Body of pancreas (tissue), 4 donors: ENCODE measurements around the gene POM121. TPM values are rescaled to one million over a fixed set of nuclear protein-coding genes. Genes with fewer than 3 reads are reported as not detected.
"Not testable (repeated sequence)": the region's sequence is repeated elsewhere in the genome, so short reads cannot be mapped to it uniquely, and the experiment has no call there.

Source experiments
- ATAC-seq: fragments of 150-250 bp; one replicate; pipeline ENCODE4 v1.9.1; 2016
- DNase-seq, 4 donors: peaks; one replicate each; pipeline ENCODE4 v3.0.0-alpha.2; 2019
- H3K27ac ChIP-seq, 4 donors: fragments of 200-600 bp; sonication (generic); 1 replicate in 3 of 4; 2 replicates in 1 of 4; pipeline versions ENCODE4 v1.5.1 to v1.6.1; 2016 to 2019; ENCODE audit warnings: mild to moderate bottlenecking in 1 of 4, mixed read lengths in 1 of 4, moderate library complexity in 1 of 4
- H3K27me3 ChIP-seq, 2 donors: fragments of 200-600 bp; sonication (generic); one replicate each; pipeline ENCODE4 v1.6.0; 2016; ENCODE audit warnings: mild to moderate bottlenecking in 1 of 2
- H3K36me3 ChIP-seq, 2 donors: fragments of 200-600 bp; sonication (generic); replicated peaks in 1 of 2; 2 replicates each; pipeline ENCODE4 v1.5.1; 2016; ENCODE audit warnings: low read depth in 2 of 2; ENCODE audit not compliant: insufficient read depth in 1 of 2
- H3K4me1 ChIP-seq: fragments of 200-600 bp; sonication (generic); one replicate; pipeline ENCODE4 v1.6.0; 2016
- H3K4me3 ChIP-seq, 2 donors: fragments of 200-600 bp; sonication (generic); 1 replicate in 1 of 2; 2 replicates in 1 of 2; pipeline ENCODE4 v1.5.1; 2016 to 2019
- H3K9me3 ChIP-seq, 3 donors: fragments of 200-600 bp; sonication (generic); 1 replicate in 2 of 3; 2 replicates in 1 of 3; pipeline ENCODE4 v1.5.1; 2016
- POLR2A ChIP-seq, 3 donors: fragments of 450-650 bp; IDR thresholded peaks; one replicate each; pipeline ENCODE4 v1.6.1; 2016; ENCODE audit warnings: antibody characterized with exemption in 3 of 3, mild to moderate bottlenecking in 2 of 3
- WGBS, 2 donors: methylation state at CpG; one replicate each; pipeline ENCODE4 v1.1.5; 2017; 5-methylcytosine and 5-hydroxymethylcytosine counted together
- intact Hi-C: fragments of 100-400 bp; cut with DNase I; formaldehyde crosslinking; loops from one replicate; pipeline ENCODE4 v1.15.1; 2023
- total RNA-seq, 2 donors: library from RNA; depleted of rRNA; stranded (reverse); fragments of >200 nt; gene quantifications; one replicate each; pipeline ENCODE4 v1.1.0, GENCODE V29; 2016

Gene POM121
- total RNA-seq, 2 donors from 2014 or later = 14.0 to 22.1 TPM

- H3K4me3 ChIP-seq, H3K27me3 ChIP-seq: not testable (repeated sequence)
- WGBS, 2 donors = 25% methylated on average over 4 of the region's 45 CpGs; no CpG with 5 or more reads in 1 of the 2 donors
Observed at GRCh38 chr7:72954563-72955198, 29.8 kb downstream of the POM121 start.

GRCh38 chr7:72960029-72960428 is 35.1 kb downstream of the POM121 start:
- H3K36me3 ChIP-seq, DNase-seq, intact Hi-C loops, H3K27me3 ChIP-seq, H3K4me3 ChIP-seq, H3K9me3 ChIP-seq, H3K4me1 ChIP-seq, ATAC-seq, H3K27ac ChIP-seq: not testable (repeated sequence)
- WGBS, 2 donors = 85% methylated on average over 3 of the region's 18 CpGs; no CpG with 5 or more reads in 1 of the 2 donors

More at GRCh38 chr7:72954563-72955198, 29.8 kb downstream of the POM121 start:
- intact Hi-C loops, H3K4me1 ChIP-seq, H3K9me3 ChIP-seq, H3K36me3 ChIP-seq: not testable (repeated sequence)
- DNase-seq = peak in 1 of 4 donors; percentile 20
- TF ChIP-seq POLR2A (IDR thresholded peaks at IDR 0.05) = peak in 1 of 3 donors; percentile 35
- H3K27ac ChIP-seq = peak overlapping the region in 1 of 4 donors; percentile 52
- ATAC-seq = peak; percentile 99

DNA sequence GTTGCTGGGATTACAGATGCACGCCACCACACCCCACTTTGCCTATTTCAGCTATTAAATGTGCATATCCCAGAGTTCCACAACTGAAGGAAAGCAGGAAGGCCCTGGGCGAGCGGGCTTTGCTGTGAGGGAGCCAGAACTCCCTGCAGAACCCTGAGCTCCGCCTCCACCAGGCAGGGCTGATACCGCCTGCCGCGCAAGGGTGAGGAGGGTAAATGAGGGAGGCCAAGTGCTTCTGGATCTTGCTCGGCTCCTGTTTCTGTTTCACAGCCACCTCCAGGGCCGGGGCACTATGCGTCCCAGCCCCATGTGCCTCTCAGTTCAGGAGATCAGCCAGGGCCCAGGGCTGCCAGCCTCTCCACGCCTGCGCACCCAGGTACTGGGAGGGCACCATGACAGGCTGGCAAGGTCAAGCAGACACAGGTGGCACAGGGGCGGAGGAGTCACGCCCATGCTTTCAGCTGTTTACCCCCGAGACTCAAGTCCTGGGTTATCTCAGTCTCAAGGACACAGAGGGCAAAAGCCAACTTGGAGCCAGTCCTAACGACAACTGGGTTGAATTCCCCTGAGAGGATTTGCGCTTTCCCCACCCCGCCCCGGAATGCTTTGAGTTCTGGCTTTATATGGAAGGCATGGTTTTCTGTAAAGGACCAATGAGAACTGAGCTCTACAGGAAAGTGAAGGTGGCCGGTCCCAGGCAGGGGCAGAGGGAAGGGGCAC is 35.9 kb downstream of the POM121 start:
- intact Hi-C loops, H3K36me3 ChIP-seq, H3K9me3 ChIP-seq, H3K4me1 ChIP-seq, H3K4me3 ChIP-seq, H3K27ac ChIP-seq, DNase-seq, H3K27me3 ChIP-seq: not testable (repeated sequence)
- no CpG with 5 or more reads among the region's 20 CpGs for WGBS, 2 donors
- peak; percentile 90 for ATAC-seq

DNA sequence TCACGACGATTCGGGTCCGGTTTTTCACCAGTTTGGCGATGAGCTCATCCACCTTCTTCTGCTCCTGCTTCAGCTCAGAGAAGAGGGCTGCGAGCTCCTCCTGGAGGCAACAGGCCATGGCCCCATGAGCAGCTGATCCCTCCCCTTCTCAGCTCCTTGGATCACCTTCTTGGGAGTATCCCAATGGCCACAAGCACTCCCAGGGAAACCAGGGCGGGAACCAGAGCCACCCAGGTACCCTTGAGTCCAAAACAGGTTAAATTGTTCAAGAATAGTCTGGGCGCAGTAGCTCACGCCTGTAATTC is 36.4 kb downstream of the POM121 start:
- H3K9me3 ChIP-seq, H3K27ac ChIP-seq, H3K4me1 ChIP-seq, H3K36me3 ChIP-seq, intact Hi-C loops, DNase-seq, H3K4me3 ChIP-seq, H3K27me3 ChIP-seq: not testable (repeated sequence)
- ATAC-seq = peak; percentile 70
- WGBS, 2 donors = no CpG with 5 or more reads among the region's 9 CpGs

GRCh38 chr7:72963056-72963455 is 38.2 kb downstream of the POM121 start:
- H3K9me3 ChIP-seq, intact Hi-C loops, H3K27ac ChIP-seq, ATAC-seq, H3K4me3 ChIP-seq, DNase-seq, H3K4me1 ChIP-seq, H3K27me3 ChIP-seq, H3K36me3 ChIP-seq: not testable (repeated sequence)
- no CpG with 5 or more reads among the region's 8 CpGs for WGBS, 2 donors

DNA sequence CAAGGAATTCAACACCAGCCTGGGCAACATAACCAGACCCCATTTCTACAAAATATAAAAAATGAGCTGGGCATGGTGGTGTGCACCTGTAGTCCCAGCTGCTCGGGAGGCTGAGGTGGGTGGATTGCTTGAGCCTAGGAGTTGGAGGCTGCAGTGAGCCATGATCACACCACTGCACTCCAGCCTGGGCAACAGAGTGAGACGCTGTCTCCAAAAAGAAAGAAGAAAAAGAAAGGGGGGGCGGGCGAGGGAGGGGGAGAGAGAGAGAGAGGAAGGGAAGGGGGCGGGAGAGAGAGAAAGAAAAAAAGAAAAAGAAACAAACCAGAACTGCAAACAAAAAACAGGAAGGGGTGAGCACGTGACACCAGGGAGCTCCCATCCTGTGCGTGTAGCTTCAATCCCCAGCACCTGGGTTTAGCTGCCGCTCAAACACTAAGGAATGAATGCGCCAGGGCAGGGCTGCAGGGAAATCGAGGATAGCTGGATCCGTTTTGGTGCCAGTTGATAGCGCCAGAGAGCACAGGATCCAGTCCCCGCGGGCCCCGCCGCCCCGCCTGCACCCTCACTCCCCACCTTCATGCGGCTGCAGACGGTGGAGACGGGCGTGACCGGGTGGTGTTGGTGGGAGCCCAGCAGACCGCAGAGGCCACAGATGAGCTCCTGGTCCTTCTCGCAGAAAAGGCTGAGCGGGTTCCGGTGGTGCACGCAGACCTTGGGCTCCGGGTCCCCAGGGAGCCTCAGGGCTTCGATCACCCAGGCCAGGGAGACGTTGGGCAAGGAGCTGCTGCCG is 40.5 kb downstream of the POM121 start:
- H3K27me3 ChIP-seq, H3K9me3 ChIP-seq, H3K4me1 ChIP-seq, intact Hi-C loops, H3K27ac ChIP-seq, H3K4me3 ChIP-seq, DNase-seq, H3K36me3 ChIP-seq, ATAC-seq: not testable (repeated sequence)
- no CpG with 5 or more reads among the region's 31 CpGs for WGBS, 2 donors

DNA sequence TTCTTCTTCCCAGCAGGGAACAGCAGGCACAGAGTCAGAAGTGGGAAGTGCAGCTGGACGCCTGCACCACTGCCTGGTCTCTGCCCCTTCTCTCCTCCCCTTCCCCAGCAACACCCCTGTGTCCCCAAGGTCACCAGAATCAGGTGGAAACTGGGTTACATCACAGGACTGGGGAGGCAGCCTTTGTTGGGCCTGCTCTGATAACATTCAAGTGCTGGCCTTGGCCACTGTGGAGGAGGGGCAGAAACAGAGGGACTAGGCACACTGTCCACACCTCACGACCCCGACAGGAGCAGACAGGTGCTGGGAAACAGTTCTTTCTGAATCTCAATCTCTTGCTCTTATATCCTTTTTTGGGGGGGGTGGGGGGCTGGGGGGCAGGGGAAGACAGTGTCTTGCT is 42.0 kb downstream of the POM121 start:
- intact Hi-C loops, H3K27me3 ChIP-seq, H3K4me1 ChIP-seq, H3K36me3 ChIP-seq, H3K4me3 ChIP-seq, H3K9me3 ChIP-seq, H3K27ac ChIP-seq: not testable (repeated sequence)
- DNase-seq = peak; percentile 58 to 71 (median 64)
- 7 to 33% methylated on average over 2 of the region's 3 CpGs for WGBS, 2 donors
- peak; percentile 91 for ATAC-seq

GRCh38 chr7:72968980-72969516 is 44.2 kb downstream of the POM121 start, which contains the start of gene TRIM74:
TSS of gene TRIM74 (minus strand) at chr7:72969466. CDS start at chr7:72966157, 3,309 bp downstream.
- DNase-seq, ATAC-seq: not testable (repeated sequence)

GRCh38 chr7:72969688-72970087 is 44.8 kb downstream of the POM121 start:
- WGBS, 2 donors = no CpG with 5 or more reads among the region's 29 CpGs
- H3K27ac ChIP-seq, DNase-seq, ATAC-seq, H3K4me1 ChIP-seq, H3K9me3 ChIP-seq, H3K4me3 ChIP-seq, H3K27me3 ChIP-seq, intact Hi-C loops, H3K36me3 ChIP-seq: not testable (repeated sequence)

More at GRCh38 chr7:72968980-72969516, 44.2 kb downstream of the POM121 start, which contains the start of gene TRIM74:
- WGBS, 2 donors = 0 to 68% methylated on average over 1 to 15 of the region's 36 CpGs
- H3K36me3 ChIP-seq, H3K9me3 ChIP-seq, H3K4me3 ChIP-seq, H3K27ac ChIP-seq, intact Hi-C loops, H3K4me1 ChIP-seq, H3K27me3 ChIP-seq: not testable (repeated sequence)

GRCh38 chr7:72971505-72971904 is 46.6 kb downstream of the POM121 start:
- H3K4me1 ChIP-seq, H3K36me3 ChIP-seq, H3K9me3 ChIP-seq, H3K27ac ChIP-seq, intact Hi-C loops, ATAC-seq, H3K4me3 ChIP-seq, H3K27me3 ChIP-seq, DNase-seq: not testable (repeated sequence)
- WGBS, 2 donors = no CpG with 5 or more reads among the region's 6 CpGs

GRCh38 chr7:72974781-72975180 is 49.9 kb downstream of the POM121 start:
- H3K9me3 ChIP-seq, ATAC-seq, H3K27me3 ChIP-seq, H3K4me1 ChIP-seq, DNase-seq, H3K36me3 ChIP-seq, H3K4me3 ChIP-seq, H3K27ac ChIP-seq, intact Hi-C loops: not testable (repeated sequence)
- no CpG with 5 or more reads among the region's 7 CpGs for WGBS, 2 donors
